H9 (cell line): ENCODE data around the gene DOC2B. TPM values are rescaled to one million over a fixed set of nuclear protein-coding genes. Genes with fewer than 3 reads are reported as not detected.

ENCODE experiments used
- DNase-seq: peaks from one replicate; pipeline ENCODE4 v3.0.0-alpha.2; 2017
- H2AFZ ChIP-seq: one replicate; pipeline ENCODE4 v1.6.1; 2013; ENCODE audit warnings: mild to moderate bottlenecking, low read length, control low read depth, moderate library complexity
- H2AK5ac ChIP-seq: 2 replicates; pipeline ENCODE4 v1.6.1; 2013; ENCODE audit warnings: low read length, control low read depth, mixed read lengths; ENCODE audit not compliant: insufficient read length
- H2BK120ac ChIP-seq: one replicate; pipeline ENCODE4 v1.6.1; 2013; ENCODE audit warnings: low read depth, mild to moderate bottlenecking, low read length, control low read depth, inconsistent platforms; ENCODE audit not compliant: poor library complexity, severe bottlenecking
- H2BK12ac ChIP-seq: 2 replicates; pipeline ENCODE4 v1.6.1; 2013; ENCODE audit warnings: low read length, control low read depth, mixed read lengths, low read depth; ENCODE audit not compliant: insufficient read length
- H2BK15ac ChIP-seq: 2 replicates; pipeline ENCODE4 v1.6.1; 2013; ENCODE audit warnings: low read depth, low read length, control low read depth
- H2BK20ac ChIP-seq: one replicate; pipeline ENCODE4 v1.6.1; 2013; ENCODE audit warnings: low read depth, mild to moderate bottlenecking, low read length, control low read depth, inconsistent platforms; ENCODE audit not compliant: poor library complexity, severe bottlenecking
- H2BK5ac ChIP-seq: 2 replicates; pipeline ENCODE4 v1.6.1; 2013; ENCODE audit warnings: low read length, control low read depth, mixed read lengths; ENCODE audit not compliant: insufficient read length
- H3K14ac ChIP-seq: 2 replicates; pipeline ENCODE4 v1.6.1; 2013; ENCODE audit warnings: low read length, control low read depth; ENCODE audit not compliant: insufficient read depth
- H3K18ac ChIP-seq: 2 replicates; pipeline ENCODE4 v1.6.1; 2013; ENCODE audit warnings: low read depth, mild to moderate bottlenecking, mixed read lengths, low read length, control low read depth; ENCODE audit not compliant: insufficient read length
- H3K23ac ChIP-seq: 2 replicates; pipeline ENCODE4 v1.6.1; 2013; ENCODE audit warnings: low read length, control low read depth, mixed read lengths, low read depth; ENCODE audit not compliant: insufficient read length
- H3K23me2 ChIP-seq: 2 replicates; pipeline ENCODE4 v1.6.1; 2013; ENCODE audit warnings: low read depth, mild to moderate bottlenecking, mixed read lengths, low read length, control low read depth; ENCODE audit not compliant: insufficient read length, poor library complexity, severe bottlenecking
- H3K27ac ChIP-seq: 2 replicates; pipeline ENCODE4 v1.5.1; 2013; ENCODE audit warnings: low read length, control low read depth, mixed read lengths, low read depth; ENCODE audit not compliant: insufficient read length
- H3K27me3 ChIP-seq: 2 replicates; pipeline ENCODE4 v1.6.1; 2013; ENCODE audit warnings: low read length, control low read depth, inconsistent platforms; ENCODE audit not compliant: insufficient read depth
- H3K4ac ChIP-seq: 2 replicates; pipeline ENCODE4 v1.6.1; 2013; ENCODE audit warnings: low read depth, mild to moderate bottlenecking, control low read depth, inconsistent platforms, low read length, moderate library complexity
- H3K4me1 ChIP-seq: 2 replicates; pipeline ENCODE4 v1.6.1; 2013; ENCODE audit warnings: low read length, control low read depth, inconsistent platforms; ENCODE audit not compliant: insufficient read depth
- H3K4me2 ChIP-seq: 2 replicates; pipeline ENCODE4 v1.6.1; 2013; ENCODE audit warnings: low read length, control low read depth, mixed read lengths; ENCODE audit not compliant: insufficient read length, insufficient read depth
- H3K56ac ChIP-seq: 2 replicates; pipeline ENCODE4 v1.6.1; 2013; ENCODE audit warnings: low read depth, mild to moderate bottlenecking, mixed read lengths, low read length, control low read depth; ENCODE audit not compliant: insufficient read length
- H3K79me1 ChIP-seq: 2 replicates; pipeline ENCODE4 v1.6.1; 2013; ENCODE audit warnings: low read depth, mild to moderate bottlenecking, moderate library complexity, low read length, control low read depth, inconsistent platforms; ENCODE audit not compliant: insufficient read depth, poor library complexity, severe bottlenecking
- H3K79me2 ChIP-seq: 2 replicates; pipeline ENCODE4 v1.6.1; 2013; ENCODE audit warnings: low read length, control low read depth, inconsistent platforms; ENCODE audit not compliant: insufficient read depth
- H3K9ac ChIP-seq: 2 replicates; pipeline ENCODE4 v1.6.1; 2013; ENCODE audit warnings: low read length, control low read depth, mixed read lengths; ENCODE audit not compliant: insufficient read length; ENCODE audit errors: extremely low read depth
- H3K9me3 ChIP-seq: one replicate; pipeline ENCODE4 v1.6.1; 2013; ENCODE audit warnings: low read depth, low read length, inconsistent platforms; ENCODE audit not compliant: control insufficient read depth
- H3T11ph ChIP-seq: one replicate; pipeline ENCODE4 v1.6.1; 2013; ENCODE audit warnings: mild to moderate bottlenecking, low read length, control low read depth, inconsistent platforms
- H4K20me1 ChIP-seq: one replicate; pipeline ENCODE4 v1.6.1; 2013; ENCODE audit not compliant: control insufficient read depth, insufficient read length, insufficient read depth
- H4K5ac ChIP-seq: 2 replicates; pipeline ENCODE4 v1.6.1; 2013; ENCODE audit warnings: low read depth, mild to moderate bottlenecking, mixed read lengths, low read length, control low read depth; ENCODE audit not compliant: insufficient read length
- H4K8ac ChIP-seq: replicated peaks from 2 replicates; pipeline ENCODE4 v1.6.1; 2013; ENCODE audit warnings: low read length, control low read depth, mixed read lengths, low read depth; ENCODE audit not compliant: insufficient read length
- H4K91ac ChIP-seq: 2 replicates; pipeline ENCODE4 v1.6.1; 2013; ENCODE audit warnings: low read depth, mild to moderate bottlenecking, moderate library complexity, mixed read lengths, low read length, control low read depth; ENCODE audit not compliant: insufficient read length
- H3K27ac Mint-ChIP-seq, 3 experiments: 2 replicates in 2 of 3; 3 replicates in 1 of 3; pipeline ENCODE4 v1.8.0; 2020 to 2021; ENCODE audit warnings: mixed read lengths in 3 of 3, mild to moderate bottlenecking in 1 of 3, moderate library complexity in 1 of 3
- H3K27me3 Mint-ChIP-seq: 2 replicates; pipeline ENCODE4 v1.8.0; 2021; ENCODE audit warnings: low read depth, mild to moderate bottlenecking, moderate library complexity, mixed read lengths
- H3K36me3 Mint-ChIP-seq, 3 experiments: 2 replicates in 2 of 3; 3 replicates in 1 of 3; pipeline ENCODE4 v1.8.0; 2020 to 2021; ENCODE audit warnings: low read depth in 3 of 3, mixed read lengths in 3 of 3; ENCODE audit not compliant: insufficient read depth in 1 of 3
- H3K4me1 Mint-ChIP-seq, 2 experiments: 2 replicates each; pipeline ENCODE4 v1.8.0; 2020; ENCODE audit warnings: mixed read lengths in 2 of 2
- H3K4me3 Mint-ChIP-seq, 2 experiments: 2 replicates in 1 of 2; 3 replicates in 1 of 2; pipeline ENCODE4 v1.8.0; 2020 to 2021; ENCODE audit warnings: mild to moderate bottlenecking in 2 of 2, mixed read lengths in 2 of 2, moderate library complexity in 1 of 2
- H3K9me3 Mint-ChIP-seq, 2 experiments: 2 replicates in 1 of 2; 3 replicates in 1 of 2; pipeline ENCODE4 v1.8.0; 2020; ENCODE audit warnings: mild to moderate bottlenecking in 2 of 2, mixed read lengths in 2 of 2, moderate library complexity in 1 of 2
- WGBS: extraction: QIAGEN DNeasy Blood & Tissue Kit; methylation state at CpG from one replicate; pipeline ENCODE4 v1.1.7; 2013; ENCODE audit warnings: missing lambda C conversion rate, low lambda C conversion rate, mixed read lengths; ENCODE audit not compliant: insufficient read length; ENCODE audit errors: extremely low coverage; 5-methylcytosine and 5-hydroxymethylcytosine counted together
- total RNA-seq: library from RNA; stranded (reverse); gene quantifications from 2 replicates; pipeline ENCODE4 v1.2.1, GENCODE V29; 2021
- TF ChIP-seq, protein P1 (sequence below): fragments of 200-600 bp; sonication (generic); conservative IDR thresholded peaks from 3 replicates; pipeline ENCODE4 v1.8.0; 2021; ENCODE audit warnings: antibody characterized with exemption, mild to moderate bottlenecking

Gene DOC2B
- total RNA-seq, 1 experiment from 2014 or later = 2.1 TPM

DNA sequence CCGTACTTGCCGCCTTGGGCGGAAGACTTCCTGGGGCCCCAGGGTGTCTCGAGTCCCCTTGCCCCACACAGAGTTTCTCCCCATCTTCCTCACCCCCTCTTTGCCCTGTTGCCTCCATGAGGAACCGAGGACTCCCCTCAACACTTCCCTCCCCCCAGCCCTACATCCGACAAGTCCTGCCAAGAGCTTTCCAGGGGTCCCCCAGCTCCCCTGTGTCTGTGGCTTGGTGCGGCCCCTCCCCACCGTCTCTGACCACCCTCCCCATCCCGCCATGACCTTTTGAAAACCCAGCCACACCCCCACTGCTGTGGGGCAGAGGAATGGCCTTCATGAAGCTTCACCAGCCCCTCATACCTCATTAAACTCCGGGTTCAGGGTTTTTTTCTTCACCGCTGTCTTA is 32.7 kb downstream of the DOC2B start:
- Histone ChIP-seq H4K5ac (no peak overlapping the region), H3K79me1 (no peaks in the 10 kb centered on the region), H2BK120ac (no peak overlapping the region), H4K8ac (no peak overlapping the region), H3K9ac (no peak overlapping the region), H4K20me1 (no peaks in the 10 kb centered on the region), H3K18ac (no peak overlapping the region), H3K56ac (no peak overlapping the region), H2AFZ (no peak overlapping the region), H3K79me2 (no peaks in the 10 kb centered on the region), H2BK15ac (no peak overlapping the region), H3T11ph (no peak overlapping the region), H3K4me1 (no peaks in the 10 kb centered on the region), H2BK12ac (no peak overlapping the region), H3K23me2 (no peaks in the 10 kb centered on the region), H2AK5ac (no peak overlapping the region), H3K9me3 (no peaks in the 10 kb centered on the region), H2BK20ac (no peak overlapping the region), H4K91ac (no peak overlapping the region), H3K4me2 (no peak overlapping the region), H3K23ac (no peak overlapping the region), H3K14ac (no peak overlapping the region), H3K27me3 (no peaks in the 10 kb centered on the region), H3K4ac (no peak overlapping the region), H3K27ac (no peak overlapping the region), H2BK5ac (no peak overlapping the region)
- no peaks in the 10 kb centered on the region for H3K36me3 Mint-ChIP-seq
- H3K9me3 Mint-ChIP-seq = no peaks in the 10 kb centered on the region
- H3K4me3 Mint-ChIP-seq = no peak overlapping the region
- WGBS = no CpG with 5 or more reads among the region's 11 CpGs
- H3K27me3 Mint-ChIP-seq = peaks cover 2% of the 10 kb centered on the region
- DNase-seq = no peak
- TF ChIP-seq, protein P1, sequence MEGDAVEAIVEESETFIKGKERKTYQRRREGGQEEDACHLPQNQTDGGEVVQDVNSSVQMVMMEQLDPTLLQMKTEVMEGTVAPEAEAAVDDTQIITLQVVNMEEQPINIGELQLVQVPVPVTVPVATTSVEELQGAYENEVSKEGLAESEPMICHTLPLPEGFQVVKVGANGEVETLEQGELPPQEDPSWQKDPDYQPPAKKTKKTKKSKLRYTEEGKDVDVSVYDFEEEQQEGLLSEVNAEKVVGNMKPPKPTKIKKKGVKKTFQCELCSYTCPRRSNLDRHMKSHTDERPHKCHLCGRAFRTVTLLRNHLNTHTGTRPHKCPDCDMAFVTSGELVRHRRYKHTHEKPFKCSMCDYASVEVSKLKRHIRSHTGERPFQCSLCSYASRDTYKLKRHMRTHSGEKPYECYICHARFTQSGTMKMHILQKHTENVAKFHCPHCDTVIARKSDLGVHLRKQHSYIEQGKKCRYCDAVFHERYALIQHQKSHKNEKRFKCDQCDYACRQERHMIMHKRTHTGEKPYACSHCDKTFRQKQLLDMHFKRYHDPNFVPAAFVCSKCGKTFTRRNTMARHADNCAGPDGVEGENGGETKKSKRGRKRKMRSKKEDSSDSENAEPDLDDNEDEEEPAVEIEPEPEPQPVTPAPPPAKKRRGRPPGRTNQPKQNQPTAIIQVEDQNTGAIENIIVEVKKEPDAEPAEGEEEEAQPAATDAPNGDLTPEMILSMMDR = no peak
- peak overlapping the region in 2 of 3 experiments; percentile 66 to 70; a peak in 2 of 7 replicates for H3K27ac Mint-ChIP-seq
- no peaks in the 10 kb centered on the region for H3K4me1 Mint-ChIP-seq
